Fibroblast of peridontal ligament (primary cell): ENCODE measurements around the gene RAB20.

ENCODE experiments used
- DNase-seq: peaks from one replicate; pipeline ENCODE4 v3.0.0-alpha.2; 2010; ENCODE audit errors: extremely low read depth

The RAB20 gene

DNA sequence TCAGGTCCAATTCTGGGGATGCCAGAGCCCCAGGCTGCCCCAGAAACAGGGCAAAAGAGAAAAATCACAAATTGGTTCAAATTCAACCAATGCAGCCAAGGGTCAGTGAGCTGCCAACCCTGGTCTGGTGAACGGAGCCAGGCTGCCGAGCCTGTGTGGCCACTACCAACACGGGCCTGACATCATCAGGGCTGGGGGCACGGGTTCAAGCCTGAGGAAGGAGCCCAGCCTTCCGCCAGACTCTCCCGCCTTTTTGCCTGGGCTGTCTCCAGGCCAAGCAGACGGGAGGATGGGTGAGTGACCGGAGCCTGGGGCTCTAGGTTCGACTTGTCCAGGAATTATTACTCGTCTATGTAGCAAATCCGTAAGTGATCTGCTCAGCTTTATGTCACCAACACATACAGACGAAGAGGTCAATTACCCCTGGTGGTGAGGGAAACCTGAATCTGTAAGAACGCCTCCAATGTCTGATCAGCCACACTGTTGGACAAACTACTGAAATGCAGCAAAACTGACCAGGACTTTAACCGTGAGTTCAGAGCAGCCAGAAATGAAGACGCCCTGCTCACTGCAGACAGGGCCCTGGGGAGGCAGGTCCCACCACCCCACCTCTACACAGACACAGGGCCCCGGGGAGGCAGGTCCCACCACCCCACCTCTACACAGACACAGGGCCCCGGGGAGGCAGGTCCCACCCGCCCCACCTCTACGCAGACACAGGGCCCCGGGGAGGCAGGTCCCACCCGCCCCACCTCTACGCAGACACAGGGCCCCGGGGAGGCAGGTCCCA is 31.8 kb downstream of the RAB20 start:
- DNase-seq: no peak

DNA sequence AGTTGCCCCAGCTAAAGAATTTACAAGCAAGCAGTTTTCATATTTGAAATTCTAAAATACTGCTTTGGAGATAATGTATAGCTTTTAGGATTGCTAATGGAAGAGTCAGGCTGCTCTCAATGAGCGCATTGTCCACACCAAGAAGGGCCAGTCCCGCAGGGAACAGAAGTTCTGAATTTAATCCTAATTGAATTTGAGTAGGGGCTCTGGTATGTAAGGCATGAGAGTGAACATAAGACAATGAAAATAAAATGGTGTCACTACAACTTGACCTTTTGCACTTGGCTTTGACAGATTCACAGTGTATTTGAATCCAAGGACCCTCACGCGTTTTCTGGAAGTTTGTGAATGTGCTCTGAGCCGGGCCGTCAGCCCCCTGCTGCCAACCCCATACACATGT is 32.6 kb downstream of the RAB20 start:
- DNase-seq: no peak

DNA sequence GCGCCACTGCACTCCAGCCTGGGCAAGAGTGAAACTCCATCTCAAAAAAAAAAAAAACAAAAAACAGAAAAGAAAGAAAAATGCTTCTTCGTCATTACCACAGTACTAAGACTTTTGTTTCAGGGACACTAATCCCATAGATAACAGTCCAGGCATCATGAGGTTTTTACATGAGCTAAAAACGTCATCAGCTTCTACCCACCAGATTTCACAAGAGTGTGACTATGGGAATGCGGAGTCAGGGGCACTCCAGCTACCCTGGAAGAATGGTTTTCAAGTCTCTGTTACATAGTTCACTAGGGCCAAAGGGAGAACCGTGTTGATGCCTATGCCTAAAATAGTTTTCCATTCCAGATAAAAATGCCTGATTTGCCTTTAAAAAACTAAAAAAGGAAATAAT is 33.2 kb downstream of the RAB20 start:
- peak; percentile 38 for DNase-seq

DNA sequence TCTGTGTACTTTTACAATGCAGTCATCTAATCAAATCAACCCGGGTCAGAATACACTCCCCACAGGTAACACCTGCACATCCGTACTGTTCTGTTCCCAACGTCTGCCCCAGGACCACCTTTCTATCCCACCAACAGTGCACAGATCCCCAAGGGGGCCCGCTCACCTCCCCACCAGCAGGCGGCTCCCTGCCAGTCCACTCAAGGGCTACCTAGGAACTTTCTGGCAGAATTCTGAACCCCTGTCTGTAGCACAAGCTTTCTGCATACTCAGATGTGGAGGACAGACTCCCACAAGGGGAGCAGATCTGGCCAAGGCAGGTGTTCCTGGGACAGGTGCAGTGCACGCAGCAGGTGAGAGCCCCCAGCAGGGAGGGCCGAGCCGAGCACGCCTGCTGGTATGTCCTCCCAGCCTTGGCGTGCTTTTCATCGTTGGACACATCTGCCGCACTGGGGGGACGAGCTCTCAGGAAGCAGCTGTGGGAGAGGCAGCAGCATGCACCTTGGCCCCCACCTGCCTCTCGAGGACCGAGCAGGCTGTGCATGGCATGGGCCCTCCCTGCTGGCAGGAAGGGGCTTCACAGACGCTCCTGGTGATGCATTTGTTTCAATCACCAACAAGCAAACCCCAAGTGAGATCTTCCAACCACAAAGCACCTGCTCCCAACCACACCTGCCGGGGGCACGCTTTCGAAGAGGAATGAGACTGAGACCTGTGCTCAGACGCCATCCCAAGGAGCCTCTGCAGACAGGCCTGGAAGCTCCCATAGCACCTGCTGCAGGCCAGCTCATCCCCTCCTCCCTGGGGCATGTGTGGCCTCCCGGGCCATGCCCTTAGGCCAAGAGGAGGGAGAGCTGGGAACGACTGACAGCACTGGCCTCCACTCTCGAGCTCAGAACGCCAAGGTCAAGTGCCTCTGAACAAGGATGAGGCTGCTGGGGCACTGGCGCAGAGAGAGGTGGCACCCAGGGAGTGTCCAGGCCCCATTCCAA is 35.9 kb downstream of the RAB20 start:
- DNase-seq: no peak

DNA sequence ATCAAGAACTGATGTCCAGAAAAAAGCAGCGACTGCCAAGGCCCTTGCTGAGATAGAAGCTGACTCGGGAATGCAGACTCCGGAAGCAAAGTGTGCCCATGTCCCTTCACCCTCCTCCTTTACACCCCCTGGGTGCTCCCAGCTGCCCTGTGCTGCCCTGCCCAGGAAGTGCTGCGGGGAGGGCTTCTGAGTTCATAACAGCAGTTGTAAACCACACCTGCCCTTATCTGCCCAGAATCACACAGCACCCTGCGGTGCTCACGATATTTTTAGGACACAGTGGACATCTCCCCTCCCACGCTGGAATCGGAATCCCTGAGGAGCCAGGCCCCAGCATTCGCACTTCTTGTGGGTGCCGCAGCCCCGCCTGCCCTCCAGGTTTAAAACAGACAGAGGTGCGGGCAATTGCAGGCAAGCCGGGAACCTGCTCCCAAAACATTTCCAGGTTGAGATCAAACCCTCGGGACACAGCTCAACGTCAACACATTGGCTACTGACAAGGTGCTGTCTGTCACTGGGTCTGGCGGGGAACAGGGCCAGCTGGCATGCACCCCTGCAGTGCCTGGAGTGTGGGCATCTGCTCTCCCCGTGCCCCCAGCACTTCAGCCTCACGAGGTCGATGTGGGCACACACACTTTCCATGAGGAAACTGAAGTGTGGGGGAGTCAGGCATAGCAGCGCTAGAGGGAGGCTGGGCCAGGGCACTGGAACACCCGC is 36.8 kb downstream of the RAB20 start:
- no peak for DNase-seq

DNA sequence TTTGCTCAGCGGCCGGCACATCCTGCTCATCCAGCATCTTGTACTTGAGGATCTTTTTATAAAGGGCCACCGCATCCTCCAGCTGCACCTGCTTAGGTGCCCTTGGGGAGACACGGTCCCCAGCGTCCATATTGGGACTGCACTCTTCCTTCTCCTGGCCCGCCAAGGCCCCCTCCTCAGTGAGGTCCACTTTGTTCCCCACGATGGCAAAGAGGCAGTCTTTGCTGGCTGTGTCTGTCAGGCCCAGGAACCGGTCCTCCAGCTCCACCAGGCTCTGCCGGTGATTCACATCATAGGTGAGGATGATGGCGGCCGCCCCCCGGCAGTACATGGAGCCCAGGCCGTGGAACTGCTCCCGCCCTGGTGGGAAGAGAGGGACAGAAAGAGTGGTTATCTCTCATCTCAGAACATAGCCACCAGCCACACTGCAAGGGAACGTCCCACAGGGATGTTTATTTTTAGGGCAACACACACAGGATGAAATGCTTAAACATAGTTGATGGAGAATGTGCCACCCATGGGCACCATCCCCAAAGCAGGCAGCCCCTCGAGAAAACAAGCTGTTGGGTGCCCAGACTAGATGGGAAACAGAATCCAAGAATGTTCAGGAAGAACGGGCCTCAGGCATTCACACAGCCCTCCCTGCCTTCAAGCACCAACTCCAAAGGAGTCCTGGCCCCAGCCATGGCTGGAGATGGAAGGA is 37.5 kb downstream of the RAB20 start:
- no peak for DNase-seq

DNA sequence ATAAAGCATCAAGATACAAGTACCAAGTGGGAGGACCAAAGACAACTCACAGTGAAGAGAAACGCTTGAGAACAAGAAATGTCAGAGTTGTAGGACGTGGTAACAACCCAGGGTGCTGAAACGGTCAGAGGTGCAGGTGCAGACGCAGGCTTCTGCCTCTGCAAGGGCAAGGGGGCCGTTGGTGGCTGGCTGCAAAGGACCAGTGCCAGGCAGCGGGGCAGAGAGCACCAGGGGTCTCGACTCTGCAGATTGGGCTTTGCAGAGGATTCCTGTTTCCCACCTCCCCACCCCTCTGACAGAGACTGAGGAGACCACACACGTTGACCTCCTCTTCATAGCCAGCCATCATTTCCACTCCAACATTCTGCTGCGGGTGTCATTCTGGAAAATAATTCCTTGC is 38.3 kb downstream of the RAB20 start:
- no peak for DNase-seq

DNA sequence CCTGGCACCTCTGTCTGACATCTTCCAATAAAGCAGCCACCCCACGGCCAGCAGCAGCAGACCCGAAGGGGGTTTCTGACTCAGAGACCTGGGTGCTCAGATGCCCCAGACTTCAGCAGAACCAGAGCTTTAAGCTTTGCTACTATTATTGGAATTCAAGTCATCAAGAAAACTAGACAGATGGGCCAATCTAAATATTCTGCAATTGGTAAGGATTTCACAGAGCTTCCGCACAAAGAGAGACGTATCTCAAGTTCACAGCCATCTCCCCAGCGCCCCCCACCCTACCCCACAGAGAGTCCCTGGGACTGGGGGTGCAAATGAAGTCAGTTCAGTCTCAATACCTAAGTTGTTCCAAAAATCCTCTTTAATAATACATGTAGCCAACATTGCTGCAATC is 38.8 kb downstream of the RAB20 start:
- DNase-seq: no peak

DNA sequence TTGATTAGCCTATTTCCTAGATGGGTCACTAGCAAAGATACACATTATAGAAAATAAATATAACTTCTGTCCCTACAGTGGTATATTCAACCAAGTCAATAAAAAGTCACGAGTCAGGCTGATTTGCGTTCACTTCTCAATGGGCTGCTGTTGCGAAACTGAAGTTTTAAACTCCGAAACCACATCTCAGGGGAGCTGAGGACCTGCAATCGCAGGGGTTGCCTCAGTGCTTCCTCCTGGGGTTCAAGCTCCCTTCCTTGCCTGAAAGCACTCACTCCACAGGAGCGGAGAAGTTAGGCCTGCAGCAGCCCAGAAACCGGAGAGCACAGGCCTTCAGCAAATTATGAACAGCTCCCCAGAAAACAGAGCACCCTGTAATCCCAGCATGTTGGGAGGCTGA is 39.6 kb downstream of the RAB20 start:
- no peak for DNase-seq

DNA sequence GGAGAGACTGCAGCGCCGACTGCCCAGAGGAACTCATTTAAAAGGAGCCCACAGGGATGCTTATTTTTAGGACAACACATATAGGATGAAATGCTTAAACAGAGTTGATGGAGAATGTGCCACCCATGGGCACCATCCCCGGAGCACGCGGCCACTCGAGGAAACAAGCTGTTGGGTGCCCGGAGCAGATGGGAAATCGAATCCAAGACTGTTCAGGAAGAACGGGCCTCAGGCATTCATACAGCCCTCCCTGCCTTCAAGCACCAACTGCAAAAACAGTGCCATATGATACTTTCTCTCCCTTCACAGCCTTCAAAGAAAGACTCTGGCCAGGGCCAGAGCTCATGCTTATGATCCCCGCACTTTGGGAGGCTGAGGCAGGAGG is 40.2 kb downstream of the RAB20 start:
- DNase-seq: no peak

DNA sequence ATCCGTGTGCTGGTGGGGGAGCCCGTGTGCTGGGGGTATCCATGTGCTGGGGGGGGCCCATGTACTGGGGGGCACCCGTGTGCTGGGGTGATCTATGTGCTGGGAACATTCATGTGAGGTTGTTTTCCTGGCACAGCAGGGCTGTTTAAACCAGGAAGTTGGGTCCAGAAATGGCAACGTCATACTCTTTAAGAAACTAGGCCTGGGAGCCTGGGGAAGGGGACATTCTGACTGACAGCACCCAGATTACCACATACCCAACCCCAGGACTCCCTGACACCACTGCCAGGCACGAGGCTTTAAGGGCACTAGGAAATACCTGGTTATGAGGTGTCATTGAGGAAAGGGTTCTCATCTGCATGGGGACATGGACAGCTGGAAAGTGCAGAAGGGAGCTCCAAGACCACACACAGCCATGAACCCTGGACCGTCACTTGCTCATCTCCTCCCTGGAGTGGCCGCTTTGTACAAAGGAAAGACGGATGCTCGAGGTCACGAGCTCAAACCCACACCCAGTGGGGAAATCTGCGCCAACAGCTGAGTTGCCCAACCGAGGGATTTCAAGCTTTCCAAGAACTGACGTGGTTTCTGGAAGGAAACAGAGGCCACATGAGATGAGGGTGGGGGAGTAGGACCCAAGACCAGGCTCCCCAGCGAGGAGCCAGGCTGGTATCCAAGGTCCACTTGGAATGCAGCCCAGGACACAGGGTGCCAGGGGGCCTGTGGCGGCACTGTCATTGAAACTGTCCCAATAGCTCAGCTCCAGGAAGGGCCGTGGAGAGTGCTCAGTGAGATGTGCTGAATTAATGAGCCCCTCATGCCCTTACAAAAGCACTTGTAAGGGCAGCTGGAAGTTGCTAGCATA is 40.9 kb downstream of the RAB20 start:
- peak; percentile 54 for DNase-seq

DNA sequence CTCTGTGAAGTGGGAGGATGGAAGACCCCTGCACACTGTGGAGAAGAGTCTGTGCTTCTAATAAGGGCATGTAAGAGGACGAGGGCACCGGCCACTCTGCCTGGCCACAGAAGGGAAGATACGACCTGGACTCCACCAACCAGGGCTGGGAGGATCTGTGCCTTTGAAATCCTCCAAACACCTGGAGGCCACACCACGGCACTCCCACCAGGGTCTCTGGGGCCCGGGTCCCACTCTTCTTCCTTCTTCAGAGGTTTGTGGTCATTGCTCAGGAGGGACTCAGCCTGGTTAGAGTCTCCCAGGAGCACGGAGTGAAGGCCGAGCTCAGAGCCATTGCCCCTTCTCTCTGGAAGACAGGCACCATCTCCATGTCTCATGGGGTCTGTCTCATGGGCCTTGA is 42.0 kb downstream of the RAB20 start:
- DNase-seq: no peak

DNA sequence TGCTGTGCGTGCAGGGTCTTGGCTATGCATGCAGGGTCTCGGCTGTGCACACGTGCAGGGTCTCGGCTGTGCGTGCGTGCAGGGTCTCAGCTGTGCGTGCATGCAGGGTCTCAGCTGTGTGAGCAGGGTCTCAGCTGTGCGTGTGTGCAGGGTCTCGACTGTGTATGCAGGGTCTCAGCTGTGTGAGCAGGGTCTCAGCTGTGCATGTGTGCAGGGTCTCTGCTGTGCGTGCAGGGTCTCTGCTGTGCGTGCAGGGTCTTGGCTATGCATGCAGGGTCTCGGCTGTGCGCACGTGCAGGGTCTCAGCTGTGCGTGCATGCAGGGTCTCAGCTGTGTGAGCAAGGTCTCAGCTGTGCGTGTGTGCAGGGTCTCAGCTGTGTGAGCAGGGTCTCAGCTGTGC is 42.5 kb downstream of the RAB20 start:
- no peak for DNase-seq

DNA sequence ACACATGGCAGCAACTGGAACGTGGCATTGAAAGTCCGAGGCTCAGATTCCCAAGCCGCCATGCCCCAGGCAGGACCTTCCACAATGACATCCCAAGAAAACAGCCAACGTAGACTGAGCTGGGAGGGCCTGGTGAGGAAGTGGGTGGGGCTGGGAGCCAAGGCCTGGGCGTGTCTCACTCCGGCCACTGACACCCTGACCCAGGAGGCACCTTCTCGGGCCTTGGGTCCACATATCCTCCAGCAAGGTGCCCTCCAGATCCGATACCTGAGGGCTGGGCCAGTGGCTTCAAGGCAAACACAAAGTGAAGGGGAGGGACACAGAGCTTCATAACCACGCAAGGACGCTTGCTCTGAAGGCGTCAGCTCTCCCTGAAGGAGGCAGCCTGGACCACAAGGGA is 43.0 kb downstream of the RAB20 start:
- no peak for DNase-seq

DNA sequence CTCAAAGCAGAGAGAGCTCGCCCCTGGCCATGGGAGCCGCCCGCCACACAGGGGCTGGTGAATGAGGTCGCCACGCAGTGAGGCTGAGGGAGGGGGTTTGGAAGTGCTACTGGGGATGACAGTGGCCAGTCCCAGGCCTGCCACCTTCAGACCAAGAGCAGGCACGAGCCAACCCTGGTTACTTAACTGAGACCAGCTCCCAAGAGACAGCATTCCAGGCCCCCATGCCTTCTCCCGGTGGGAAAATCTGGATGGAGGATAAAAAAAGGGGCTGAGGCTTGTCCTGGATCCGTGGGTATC is 43.3 kb downstream of the RAB20 start:
- DNase-seq: no peak

DNA sequence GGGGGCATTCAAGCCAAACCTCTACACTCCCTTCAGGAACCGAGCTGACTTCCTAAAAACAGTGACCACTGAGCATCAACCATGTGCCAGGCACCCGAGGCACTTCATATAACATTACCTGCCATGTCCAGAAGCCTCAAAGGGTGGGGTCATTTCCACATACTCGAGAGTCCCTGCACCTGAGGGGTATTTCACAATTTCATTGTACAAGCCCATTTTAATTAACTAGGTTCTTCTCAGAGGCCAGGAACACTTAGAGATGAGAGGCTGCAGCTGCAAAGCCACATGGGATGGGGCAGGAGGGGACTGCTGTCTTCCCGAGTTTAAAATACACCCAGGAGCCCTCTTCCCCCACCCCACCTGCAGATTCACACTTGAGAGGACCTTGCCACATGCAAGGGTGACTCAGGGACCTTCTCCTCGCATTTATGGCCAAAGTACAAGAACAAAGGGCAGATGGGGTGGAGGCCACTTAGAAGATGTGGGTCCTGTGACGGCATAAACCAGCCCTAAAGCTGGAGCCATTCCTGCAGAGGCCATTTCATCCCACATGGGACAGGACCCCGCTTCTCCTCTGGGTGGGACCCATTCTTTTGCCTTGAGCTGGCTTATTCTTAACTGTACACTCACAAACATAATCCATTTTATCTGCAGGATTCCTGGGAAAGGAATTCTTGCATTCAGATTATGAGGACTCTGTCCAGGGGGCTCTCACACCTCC is 43.9 kb downstream of the RAB20 start:
- no peak for DNase-seq

DNA sequence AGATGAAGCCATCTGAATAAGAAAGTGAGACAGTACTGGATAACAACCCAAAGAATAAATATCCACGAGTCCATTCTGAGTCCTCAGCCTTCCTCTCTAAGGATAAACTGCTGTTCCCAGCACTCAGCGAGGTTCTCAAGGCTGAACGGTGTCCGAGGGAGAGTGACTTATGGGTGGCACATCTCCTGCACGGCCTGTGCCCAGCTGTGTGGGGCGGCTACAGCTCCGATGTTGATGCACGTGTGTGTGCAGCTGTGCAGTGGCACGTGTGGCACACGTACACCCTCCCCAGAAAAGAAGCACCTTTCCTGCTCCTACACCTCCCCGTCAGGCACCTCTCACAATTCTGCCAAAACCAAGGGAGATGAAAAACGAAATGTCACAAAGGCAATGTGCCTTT is 45.0 kb downstream of the RAB20 start:
- DNase-seq: no peak

DNA sequence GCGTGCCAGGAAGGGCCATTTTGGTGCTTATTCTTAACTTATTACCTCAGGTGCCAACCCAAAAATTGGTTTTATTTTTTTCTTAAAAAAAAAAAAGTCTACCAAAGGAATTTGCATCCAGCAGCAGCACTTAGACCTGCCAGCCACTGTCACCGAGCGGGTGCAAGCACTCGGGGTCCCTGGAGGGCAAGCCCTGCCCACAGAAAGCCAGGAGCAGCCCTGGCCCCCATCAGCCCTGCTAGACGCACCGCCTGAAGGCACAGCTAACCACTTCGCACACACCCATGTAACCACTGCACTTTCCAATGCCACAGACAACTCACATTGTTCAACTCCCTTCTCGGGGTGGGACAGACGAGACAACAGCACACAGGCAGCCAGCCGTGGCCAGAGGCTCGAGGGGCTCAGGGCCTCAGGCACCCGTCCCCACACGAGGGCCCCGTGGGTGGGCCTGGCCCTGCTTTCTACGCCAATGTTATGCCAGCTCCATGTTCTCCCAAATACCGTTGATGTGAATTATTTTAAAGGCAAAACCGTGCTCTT is 49.3 kb downstream of the RAB20 start:
- no peak for DNase-seq

DNA sequence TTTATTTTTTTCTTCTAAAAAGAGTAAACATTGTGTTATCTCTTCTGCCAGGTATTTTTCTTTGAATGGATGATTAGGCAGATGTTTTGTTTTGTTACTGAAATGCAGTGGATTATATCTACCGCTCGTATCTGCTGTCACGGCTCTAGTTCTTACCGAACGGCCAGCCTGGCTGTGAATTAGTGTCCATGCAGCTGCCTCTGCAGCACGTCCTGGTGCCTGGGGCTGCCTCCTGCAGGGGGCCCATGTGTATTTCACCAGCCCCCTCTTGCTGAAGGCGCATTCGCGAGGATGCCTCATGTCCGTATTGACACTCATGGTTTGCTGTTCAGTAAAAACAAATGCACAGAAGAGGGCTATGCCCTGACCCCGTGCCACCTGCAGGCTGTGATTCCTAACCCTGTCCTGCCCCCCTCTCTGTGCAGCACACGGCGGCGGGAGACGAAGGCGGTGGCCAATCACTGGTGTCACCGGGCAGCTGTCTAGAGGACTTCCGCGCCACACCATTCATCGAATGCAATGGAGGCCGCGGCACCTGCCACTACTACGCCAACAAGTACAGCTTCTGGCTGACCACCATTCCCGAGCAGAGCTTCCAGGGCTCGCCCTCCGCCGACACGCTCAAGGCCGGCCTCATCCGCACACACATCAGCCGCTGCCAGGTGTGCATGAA is 49.9 kb downstream of the RAB20 start:
- DNase-seq: no peak
